ENCODE data around the gene PM20D2. TPM values are rescaled to one million over a fixed set of nuclear protein-coding genes. Genes with fewer than 3 reads are reported as not detected.

The PM20D2 gene
- total and polyA plus RNA-seq, 2 donors from 2014 or later, result 5.7 to 14.4 TPM

GRCh38 chr6:89145091-89145955 is 532 bp upstream of the PM20D2 start:
- Histone ChIP-seq H3K36me3 (ENCODE audit: control insufficient read depth in 2 of 3, insufficient read depth in 3 of 3, low read length in 3 of 3) (peaks cover 0 to 2% (median 0%) of the 10 kb centered on the region in 3 donors), H3K27me3 (ENCODE audit: control insufficient read depth, insufficient read depth, low read length) (no peaks in the 10 kb centered on the region), H3K4me3 (ENCODE audit: low read length in 3 of 3) (peak overlapping the region; percentile 74 to 93 (median 90)), H3K9ac (ENCODE audit: low read length in 3 of 3) (peak overlapping the region; percentile 52 to 83 (median 70)), H3K9me3 (ENCODE audit: control insufficient read depth in 2 of 3, insufficient read depth in 1 of 3, low read length in 3 of 3) (no peaks in the 10 kb centered on the region), H3K27ac (ENCODE audit: low read depth in 2 of 2, low read length in 2 of 2) (peak overlapping the region; percentile 80 to 85), H3K4me1 (ENCODE audit: control insufficient read depth in 2 of 3, insufficient read depth in 2 of 3, low read depth in 1 of 3, low read length in 3 of 3) (peaks cover 0 to 7% (median 0%) of the 10 kb centered on the region in 3 donors)
- FAIRE-seq (no peak), DNase-seq (peak in 2 of 5 donors; percentile 63 to 68)
- TF ChIP-seq, protein P1, sequence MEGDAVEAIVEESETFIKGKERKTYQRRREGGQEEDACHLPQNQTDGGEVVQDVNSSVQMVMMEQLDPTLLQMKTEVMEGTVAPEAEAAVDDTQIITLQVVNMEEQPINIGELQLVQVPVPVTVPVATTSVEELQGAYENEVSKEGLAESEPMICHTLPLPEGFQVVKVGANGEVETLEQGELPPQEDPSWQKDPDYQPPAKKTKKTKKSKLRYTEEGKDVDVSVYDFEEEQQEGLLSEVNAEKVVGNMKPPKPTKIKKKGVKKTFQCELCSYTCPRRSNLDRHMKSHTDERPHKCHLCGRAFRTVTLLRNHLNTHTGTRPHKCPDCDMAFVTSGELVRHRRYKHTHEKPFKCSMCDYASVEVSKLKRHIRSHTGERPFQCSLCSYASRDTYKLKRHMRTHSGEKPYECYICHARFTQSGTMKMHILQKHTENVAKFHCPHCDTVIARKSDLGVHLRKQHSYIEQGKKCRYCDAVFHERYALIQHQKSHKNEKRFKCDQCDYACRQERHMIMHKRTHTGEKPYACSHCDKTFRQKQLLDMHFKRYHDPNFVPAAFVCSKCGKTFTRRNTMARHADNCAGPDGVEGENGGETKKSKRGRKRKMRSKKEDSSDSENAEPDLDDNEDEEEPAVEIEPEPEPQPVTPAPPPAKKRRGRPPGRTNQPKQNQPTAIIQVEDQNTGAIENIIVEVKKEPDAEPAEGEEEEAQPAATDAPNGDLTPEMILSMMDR (IDR thresholded peaks at IDR 0.05; ENCODE audit: borderline replicate concordance, extremely low read depth, insufficient read depth), result no peak
- intact Hi-C loops (cut with DNase I), result no loop called here

DNA sequence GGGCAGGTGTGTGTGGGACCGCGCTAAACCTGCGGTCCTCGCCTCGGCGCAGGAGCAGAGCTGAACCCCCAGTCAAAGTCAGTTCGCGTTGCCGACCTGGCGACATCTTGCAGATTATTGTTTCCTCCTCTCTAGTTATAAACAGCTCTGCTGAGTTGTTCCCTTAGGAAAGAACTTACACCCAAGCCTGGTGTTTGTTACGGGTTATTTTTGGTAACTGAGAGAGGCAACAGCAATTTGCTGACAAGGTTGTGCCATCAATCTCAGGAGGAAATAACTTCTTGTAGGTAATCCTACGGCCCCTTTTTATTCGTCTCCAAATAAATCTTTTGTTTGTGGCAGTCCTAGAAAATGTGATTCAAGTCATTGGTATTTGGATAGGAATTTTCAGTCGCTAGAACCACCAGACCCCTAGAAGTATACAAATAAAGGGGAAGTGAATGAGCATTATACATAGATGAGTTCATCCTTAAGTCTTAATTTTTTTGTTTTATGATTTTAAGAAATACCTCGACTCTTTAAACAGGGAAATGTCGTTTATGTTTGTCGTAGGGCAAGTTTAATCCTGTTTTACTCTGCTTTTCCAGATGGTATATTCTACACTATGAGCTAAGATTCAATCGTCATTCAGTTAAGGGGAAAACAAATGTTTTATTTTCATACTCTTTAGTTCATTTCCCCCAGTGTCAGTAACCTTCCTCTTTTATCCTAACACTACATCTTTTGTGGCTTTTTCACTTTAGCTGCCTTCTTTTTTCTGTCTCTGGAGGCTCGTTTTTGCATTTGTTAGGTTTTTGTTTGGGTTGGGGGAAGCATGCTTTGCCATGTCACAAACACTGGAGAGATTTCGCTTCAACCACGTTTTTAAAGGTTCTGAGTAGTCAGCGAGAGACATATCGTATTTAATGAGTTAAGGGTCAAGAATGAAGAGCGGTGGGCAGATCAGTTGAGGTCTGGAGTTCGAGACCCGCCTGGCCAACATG is 1.2 kb downstream of the PM20D2 start:
- no peaks in the 10 kb centered on the region for H3K27me3 ChIP-seq (ENCODE audit: control insufficient read depth, insufficient read depth, low read length)
- TF ChIP-seq, protein P1 (IDR thresholded peaks at IDR 0.05; ENCODE audit: borderline replicate concordance, extremely low read depth, insufficient read depth), result no peak
- no peaks in the 10 kb centered on the region for H3K9me3 ChIP-seq (ENCODE audit: control insufficient read depth in 2 of 3, insufficient read depth in 1 of 3, low read length in 3 of 3)
- peak overlapping the region; percentile 80 to 93 (median 90) for H3K4me3 ChIP-seq (ENCODE audit: low read length in 3 of 3)
- peak overlapping the region; percentile 70 to 79 (median 75) for H3K9ac ChIP-seq (ENCODE audit: low read length in 3 of 3)
- FAIRE-seq, result no peak
- peak overlapping the region; percentile 80 to 85 for H3K27ac ChIP-seq (ENCODE audit: low read depth in 2 of 2, low read length in 2 of 2)
- peak in 4 of 5 donors; percentile 44 to 71 (median 64) for DNase-seq
- H3K4me1 ChIP-seq (ENCODE audit: control insufficient read depth in 2 of 3, insufficient read depth in 2 of 3, low read depth in 1 of 3, low read length in 3 of 3), result peaks cover 0 to 7% (median 0%) of the 10 kb centered on the region in 3 donors
- intact Hi-C loops (cut with DNase I), result no loop called here
- H3K36me3 ChIP-seq (ENCODE audit: control insufficient read depth in 2 of 3, insufficient read depth in 3 of 3, low read length in 3 of 3), result peaks cover 0 to 2% (median 0%) of the 10 kb centered on the region in 3 donors

- no peak for DNase-seq
- TF ChIP-seq, protein P1 (IDR thresholded peaks at IDR 0.05; ENCODE audit: borderline replicate concordance, extremely low read depth, insufficient read depth), result no peak
- H3K9me3 ChIP-seq (ENCODE audit: control insufficient read depth in 2 of 3, insufficient read depth in 1 of 3, low read length in 3 of 3), result no peaks in the 10 kb centered on the region
- H3K4me1 ChIP-seq (ENCODE audit: control insufficient read depth in 2 of 3, insufficient read depth in 2 of 3, low read depth in 1 of 3, low read length in 3 of 3), result peaks cover 0 to 7% (median 0%) of the 10 kb centered on the region in 3 donors
- no peak overlapping the region for H3K9ac ChIP-seq (ENCODE audit: low read length in 3 of 3)
- H3K27me3 ChIP-seq (ENCODE audit: control insufficient read depth, insufficient read depth, low read length), result no peaks in the 10 kb centered on the region
- H3K27ac ChIP-seq (ENCODE audit: low read depth in 2 of 2, low read length in 2 of 2), result no peak overlapping the region
- H3K36me3 ChIP-seq (ENCODE audit: control insufficient read depth in 2 of 3, insufficient read depth in 3 of 3, low read length in 3 of 3), result peaks cover 0 to 2% (median 0%) of the 10 kb centered on the region in 3 donors
- intact Hi-C loops (cut with DNase I), result no loop called here
- no peak for FAIRE-seq
- H3K4me3 ChIP-seq (ENCODE audit: low read length in 3 of 3), result no peak overlapping the region
Observed at GRCh38 chr6:89148016-89148750, 2.3 kb downstream of the PM20D2 start.

Data from kidney (tissue), 14 donors.